A549 treated with GW870086 at 1 μM for 4 hours (cell line): ENCODE results near the gene UNC79. TPM values are rescaled to one million over a fixed set of nuclear protein-coding genes. Genes with fewer than 3 reads are reported as not detected.

Experiments used
- total RNA-seq: library from RNA; stranded (reverse); fragments of 200-300 nt; extraction: Qiagen RNA extraction; gene quantifications from 5 replicates; pipeline ENCODE4 v1.2.3, GENCODE V29; 2022; ENCODE audit warnings: low read depth

The UNC79 gene
- total RNA-seq = 0.01 to 0.03 TPM (median 0.03 TPM) in 4 of 5 replicates, not detected in the other

DNA sequence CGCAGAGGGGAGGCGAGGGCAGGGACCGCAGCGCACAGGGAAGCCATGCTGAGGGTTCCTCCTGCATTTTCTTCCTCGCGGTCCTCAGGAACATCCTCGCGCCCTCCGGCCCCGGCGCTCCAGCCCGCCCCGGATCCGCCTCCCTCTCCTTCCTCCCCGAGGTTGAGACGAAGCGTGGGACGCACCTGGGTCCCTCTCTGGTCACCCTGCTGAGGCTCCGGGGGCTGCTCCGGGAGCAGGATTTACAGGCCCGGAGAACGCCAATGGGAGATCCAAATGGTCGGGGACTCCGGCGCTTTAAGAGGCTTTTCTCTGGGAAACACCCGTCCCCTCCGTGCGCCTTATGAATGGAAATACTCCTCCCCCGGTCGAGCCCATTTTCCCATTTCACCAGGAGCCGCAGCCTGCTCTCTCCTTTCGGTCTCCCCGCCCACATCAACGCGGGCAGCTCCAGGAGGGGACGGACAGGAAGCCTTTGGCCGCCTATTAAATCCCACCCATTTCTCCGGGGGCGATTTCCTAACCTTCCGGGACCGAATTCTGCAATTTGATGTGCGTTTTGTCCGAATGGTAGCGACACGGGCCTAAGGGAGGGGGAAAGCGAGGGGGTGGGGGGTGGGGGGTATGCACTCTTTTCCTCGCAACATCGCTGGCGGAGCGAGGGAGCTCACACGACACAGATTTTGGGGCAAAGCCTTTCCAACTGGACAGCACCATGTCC is at the start of gene UNC79:
TSS of gene UNC79 (plus strand) at position 625 of the 721 bp plus-strand sequence. CDS start at position 716, 91 bp downstream.

Other genes with a start within 250 kb of the UNC79 start
- gene MOAP1, start 246.0 kb upstream of the UNC79 start, total RNA-seq = 11.2 to 14.9 TPM (median 13.7 TPM) in 5 replicates
- 32.3 to 37.8 TPM (median 34.7 TPM) in 5 replicates for gene LYSET, start 245.6 kb upstream of the UNC79 start, total RNA-seq
- gene GON7, start 223.9 kb upstream of the UNC79 start, total RNA-seq = 13.2 to 18.3 TPM (median 15.4 TPM) in 5 replicates
- 23.5 to 29.4 TPM (median 25.3 TPM) in 5 replicates for gene UBR7, start 223.7 kb upstream of the UNC79 start, total RNA-seq
- 8.9 to 13.1 TPM (median 11.6 TPM) in 5 replicates for gene BTBD7, start 97.9 kb upstream of the UNC79 start, total RNA-seq
- gene COX8C, start 83.8 kb upstream of the UNC79 start, total RNA-seq = not detected in 5 replicates